ENCODE measurements around the gene IL4R. TPM values are rescaled to one million over a fixed set of nuclear protein-coding genes. Genes with fewer than 3 reads are reported as not detected.

The IL4R gene
- total and polyA plus RNA-seq, 2 experiments from 2014 or later = 6.4 to 17.6 TPM

DNA sequence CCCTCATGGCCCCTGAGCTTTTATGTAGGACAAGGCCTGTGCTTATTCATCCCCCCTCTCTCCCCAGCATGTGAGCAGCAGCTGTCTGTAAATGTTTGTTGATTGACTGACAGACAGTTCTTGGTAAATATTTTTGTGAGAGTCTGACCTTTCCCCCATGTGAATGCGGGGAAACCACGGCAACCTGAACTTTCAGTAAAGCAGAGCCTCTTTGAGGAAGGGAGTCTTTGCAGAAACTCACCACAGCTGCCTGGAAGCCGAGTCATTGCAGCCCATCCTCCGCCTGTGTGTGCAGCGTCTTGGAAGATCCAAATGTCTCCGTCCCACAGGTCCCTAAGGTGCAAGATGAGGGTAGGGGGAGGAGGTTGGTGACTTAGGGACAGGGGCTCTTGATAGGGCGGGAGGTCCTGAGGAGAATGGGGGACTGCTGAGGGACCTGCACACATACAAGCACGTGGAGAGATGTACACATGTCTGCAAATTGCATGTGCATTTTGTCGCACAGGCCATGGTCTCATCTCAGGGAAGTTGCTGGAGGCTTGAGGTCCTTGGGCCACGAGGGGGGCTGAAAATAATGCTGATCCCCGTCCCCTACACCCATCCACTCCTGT, 65.2 kb downstream of the IL4R start (continued):
- TF ChIP-seq, protein P1, sequence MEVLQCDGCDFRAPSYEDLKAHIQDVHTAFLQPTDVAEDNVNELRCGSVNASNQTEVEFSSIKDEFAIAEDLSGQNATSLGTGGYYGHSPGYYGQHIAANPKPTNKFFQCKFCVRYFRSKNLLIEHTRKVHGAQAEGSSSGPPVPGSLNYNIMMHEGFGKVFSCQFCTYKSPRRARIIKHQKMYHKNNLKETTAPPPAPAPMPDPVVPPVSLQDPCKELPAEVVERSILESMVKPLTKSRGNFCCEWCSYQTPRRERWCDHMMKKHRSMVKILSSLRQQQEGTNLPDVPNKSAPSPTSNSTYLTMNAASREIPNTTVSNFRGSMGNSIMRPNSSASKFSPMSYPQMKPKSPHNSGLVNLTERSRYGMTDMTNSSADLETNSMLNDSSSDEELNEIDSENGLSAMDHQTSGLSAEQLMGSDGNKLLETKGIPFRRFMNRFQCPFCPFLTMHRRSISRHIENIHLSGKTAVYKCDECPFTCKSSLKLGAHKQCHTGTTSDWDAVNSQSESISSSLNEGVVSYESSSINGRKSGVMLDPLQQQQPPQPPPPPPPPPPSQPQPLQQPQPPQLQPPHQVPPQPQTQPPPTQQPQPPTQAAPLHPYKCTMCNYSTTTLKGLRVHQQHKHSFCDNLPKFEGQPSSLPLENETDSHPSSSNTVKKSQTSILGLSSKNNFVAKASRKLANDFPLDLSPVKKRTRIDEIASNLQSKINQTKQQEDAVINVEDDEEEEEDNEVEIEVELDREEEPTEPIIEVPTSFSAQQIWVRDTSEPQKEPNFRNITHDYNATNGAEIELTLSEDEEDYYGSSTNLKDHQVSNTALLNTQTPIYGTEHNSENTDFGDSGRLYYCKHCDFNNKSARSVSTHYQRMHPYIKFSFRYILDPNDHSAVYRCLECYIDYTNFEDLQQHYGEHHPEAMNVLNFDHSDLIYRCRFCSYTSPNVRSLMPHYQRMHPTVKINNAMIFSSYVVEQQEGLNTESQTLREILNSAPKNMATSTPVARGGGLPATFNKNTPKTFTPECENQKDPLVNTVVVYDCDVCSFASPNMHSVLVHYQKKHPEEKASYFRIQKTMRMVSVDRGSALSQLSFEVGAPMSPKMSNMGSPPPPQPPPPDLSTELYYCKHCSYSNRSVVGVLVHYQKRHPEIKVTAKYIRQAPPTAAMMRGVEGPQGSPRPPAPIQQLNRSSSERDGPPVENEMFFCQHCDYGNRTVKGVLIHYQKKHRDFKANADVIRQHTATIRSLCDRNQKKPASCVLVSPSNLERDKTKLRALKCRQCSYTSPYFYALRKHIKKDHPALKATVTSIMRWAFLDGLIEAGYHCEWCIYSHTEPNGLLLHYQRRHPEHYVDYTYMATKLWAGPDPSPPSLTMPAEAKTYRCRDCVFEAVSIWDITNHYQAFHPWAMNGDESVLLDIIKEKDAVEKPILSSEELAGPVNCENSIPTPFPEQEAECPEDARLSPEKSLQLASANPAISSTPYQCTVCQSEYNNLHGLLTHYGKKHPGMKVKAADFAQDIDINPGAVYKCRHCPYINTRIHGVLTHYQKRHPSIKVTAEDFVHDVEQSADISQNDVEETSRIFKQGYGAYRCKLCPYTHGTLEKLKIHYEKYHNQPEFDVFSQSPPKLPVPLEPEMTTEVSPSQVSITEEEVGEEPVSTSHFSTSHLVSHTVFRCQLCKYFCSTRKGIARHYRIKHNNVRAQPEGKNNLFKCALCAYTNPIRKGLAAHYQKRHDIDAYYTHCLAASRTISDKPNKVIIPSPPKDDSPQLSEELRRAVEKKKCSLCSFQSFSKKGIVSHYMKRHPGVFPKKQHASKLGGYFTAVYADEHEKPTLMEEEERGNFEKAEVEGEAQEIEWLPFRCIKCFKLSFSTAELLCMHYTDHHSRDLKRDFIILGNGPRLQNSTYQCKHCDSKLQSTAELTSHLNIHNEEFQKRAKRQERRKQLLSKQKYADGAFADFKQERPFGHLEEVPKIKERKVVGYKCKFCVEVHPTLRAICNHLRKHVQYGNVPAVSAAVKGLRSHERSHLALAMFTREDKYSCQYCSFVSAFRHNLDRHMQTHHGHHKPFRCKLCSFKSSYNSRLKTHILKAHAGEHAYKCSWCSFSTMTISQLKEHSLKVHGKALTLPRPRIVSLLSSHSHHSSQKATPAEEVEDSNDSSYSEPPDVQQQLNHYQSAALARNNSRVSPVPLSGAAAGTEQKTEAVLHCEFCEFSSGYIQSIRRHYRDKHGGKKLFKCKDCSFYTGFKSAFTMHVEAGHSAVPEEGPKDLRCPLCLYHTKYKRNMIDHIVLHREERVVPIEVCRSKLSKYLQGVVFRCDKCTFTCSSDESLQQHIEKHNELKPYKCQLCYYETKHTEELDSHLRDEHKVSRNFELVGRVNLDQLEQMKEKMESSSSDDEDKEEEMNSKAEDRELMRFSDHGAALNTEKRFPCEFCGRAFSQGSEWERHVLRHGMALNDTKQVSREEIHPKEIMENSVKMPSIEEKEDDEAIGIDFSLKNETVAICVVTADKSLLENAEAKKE (CRISPR knock-in tag; IDR thresholded peaks at IDR 0.05) = no peak

DNA sequence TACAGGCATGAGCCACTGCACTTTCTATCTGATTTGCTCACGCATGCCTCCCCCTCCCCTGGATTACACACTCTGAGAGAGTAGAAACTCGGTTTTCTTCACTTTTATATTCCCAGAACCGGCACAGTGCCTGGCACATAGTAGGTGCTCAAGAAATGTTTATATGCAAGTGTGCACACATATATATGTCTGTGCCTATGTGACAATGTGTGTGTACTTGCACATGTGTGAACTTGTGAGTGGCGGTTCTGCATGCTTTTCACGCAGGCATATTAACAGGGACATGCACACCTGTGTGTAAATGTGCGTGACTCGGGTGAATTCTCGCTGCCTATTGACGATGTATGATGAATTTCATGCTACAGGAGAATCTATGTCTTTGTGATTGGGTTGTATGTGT, 66.1 kb downstream of the IL4R start:
- no peaks in the 10 kb centered on the region for H3K4me1 Mint-ChIP-seq
- TF ChIP-seq ZNF331 (CRISPR knock-in tag; IDR thresholded peaks at IDR 0.05; ENCODE audit: low read depth) = no peak
- no peak for TF ChIP-seq POLR2AphosphoS5 (IDR thresholded peaks at IDR 0.05; ENCODE audit: low read depth)
- TF ChIP-seq, protein P2, sequence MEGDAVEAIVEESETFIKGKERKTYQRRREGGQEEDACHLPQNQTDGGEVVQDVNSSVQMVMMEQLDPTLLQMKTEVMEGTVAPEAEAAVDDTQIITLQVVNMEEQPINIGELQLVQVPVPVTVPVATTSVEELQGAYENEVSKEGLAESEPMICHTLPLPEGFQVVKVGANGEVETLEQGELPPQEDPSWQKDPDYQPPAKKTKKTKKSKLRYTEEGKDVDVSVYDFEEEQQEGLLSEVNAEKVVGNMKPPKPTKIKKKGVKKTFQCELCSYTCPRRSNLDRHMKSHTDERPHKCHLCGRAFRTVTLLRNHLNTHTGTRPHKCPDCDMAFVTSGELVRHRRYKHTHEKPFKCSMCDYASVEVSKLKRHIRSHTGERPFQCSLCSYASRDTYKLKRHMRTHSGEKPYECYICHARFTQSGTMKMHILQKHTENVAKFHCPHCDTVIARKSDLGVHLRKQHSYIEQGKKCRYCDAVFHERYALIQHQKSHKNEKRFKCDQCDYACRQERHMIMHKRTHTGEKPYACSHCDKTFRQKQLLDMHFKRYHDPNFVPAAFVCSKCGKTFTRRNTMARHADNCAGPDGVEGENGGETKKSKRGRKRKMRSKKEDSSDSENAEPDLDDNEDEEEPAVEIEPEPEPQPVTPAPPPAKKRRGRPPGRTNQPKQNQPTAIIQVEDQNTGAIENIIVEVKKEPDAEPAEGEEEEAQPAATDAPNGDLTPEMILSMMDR (conservative IDR thresholded peaks at IDR 0.05; ENCODE audit: low read depth in 2 of 2) = no peak
- TF ChIP-seq, protein P3, sequence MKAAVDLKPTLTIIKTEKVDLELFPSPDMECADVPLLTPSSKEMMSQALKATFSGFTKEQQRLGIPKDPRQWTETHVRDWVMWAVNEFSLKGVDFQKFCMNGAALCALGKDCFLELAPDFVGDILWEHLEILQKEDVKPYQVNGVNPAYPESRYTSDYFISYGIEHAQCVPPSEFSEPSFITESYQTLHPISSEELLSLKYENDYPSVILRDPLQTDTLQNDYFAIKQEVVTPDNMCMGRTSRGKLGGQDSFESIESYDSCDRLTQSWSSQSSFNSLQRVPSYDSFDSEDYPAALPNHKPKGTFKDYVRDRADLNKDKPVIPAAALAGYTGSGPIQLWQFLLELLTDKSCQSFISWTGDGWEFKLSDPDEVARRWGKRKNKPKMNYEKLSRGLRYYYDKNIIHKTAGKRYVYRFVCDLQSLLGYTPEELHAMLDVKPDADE (IDR thresholded peaks at IDR 0.05) = no peak
- TF ChIP-seq STAT1 (IDR thresholded peaks at IDR 0.05; ENCODE audit: unreplicated experiment) = no peak
- no peak for TF ChIP-seq EZH2phosphoT487 (IDR thresholded peaks at IDR 0.05; ENCODE audit: unreplicated experiment)
- TF ChIP-seq, protein P4, sequence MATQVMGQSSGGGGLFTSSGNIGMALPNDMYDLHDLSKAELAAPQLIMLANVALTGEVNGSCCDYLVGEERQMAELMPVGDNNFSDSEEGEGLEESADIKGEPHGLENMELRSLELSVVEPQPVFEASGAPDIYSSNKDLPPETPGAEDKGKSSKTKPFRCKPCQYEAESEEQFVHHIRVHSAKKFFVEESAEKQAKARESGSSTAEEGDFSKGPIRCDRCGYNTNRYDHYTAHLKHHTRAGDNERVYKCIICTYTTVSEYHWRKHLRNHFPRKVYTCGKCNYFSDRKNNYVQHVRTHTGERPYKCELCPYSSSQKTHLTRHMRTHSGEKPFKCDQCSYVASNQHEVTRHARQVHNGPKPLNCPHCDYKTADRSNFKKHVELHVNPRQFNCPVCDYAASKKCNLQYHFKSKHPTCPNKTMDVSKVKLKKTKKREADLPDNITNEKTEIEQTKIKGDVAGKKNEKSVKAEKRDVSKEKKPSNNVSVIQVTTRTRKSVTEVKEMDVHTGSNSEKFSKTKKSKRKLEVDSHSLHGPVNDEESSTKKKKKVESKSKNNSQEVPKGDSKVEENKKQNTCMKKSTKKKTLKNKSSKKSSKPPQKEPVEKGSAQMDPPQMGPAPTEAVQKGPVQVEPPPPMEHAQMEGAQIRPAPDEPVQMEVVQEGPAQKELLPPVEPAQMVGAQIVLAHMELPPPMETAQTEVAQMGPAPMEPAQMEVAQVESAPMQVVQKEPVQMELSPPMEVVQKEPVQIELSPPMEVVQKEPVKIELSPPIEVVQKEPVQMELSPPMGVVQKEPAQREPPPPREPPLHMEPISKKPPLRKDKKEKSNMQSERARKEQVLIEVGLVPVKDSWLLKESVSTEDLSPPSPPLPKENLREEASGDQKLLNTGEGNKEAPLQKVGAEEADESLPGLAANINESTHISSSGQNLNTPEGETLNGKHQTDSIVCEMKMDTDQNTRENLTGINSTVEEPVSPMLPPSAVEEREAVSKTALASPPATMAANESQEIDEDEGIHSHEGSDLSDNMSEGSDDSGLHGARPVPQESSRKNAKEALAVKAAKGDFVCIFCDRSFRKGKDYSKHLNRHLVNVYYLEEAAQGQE (IDR thresholded peaks at IDR 0.05; ENCODE audit: unreplicated experiment) = no peak
- no peak for TF ChIP-seq NANOG (IDR thresholded peaks at IDR 0.05; ENCODE audit: borderline replicate concordance)
- no peak for TF ChIP-seq ZNF114 (CRISPR knock-in tag; IDR thresholded peaks at IDR 0.05)
- H3K4me3 ChIP-seq = no peak overlapping the region
- no peaks in the 10 kb centered on the region for H3K27me3 ChIP-seq (ENCODE audit: insufficient read depth)
- H3K27ac ChIP-seq (ENCODE audit: low read depth) = no peak overlapping the region
- no peak overlapping the region for H3K4me2 ChIP-seq
- no peaks in the 10 kb centered on the region for H3F3A ChIP-seq (replicated peaks; ENCODE audit: low read depth)
- H3K9me3 Mint-ChIP-seq = peaks cover 14% of the 10 kb centered on the region
- H3K9me2 ChIP-seq (ENCODE audit: insufficient read depth) = 0 out of 2 replicates have a peak, but pooled peaks cover 3% of the 10 kb centered on the region
- H3K36me3 Mint-ChIP-seq (ENCODE audit: low read depth) = no peaks in the 10 kb centered on the region; the same call in 2 of the 3 replicates
- H3K79me2 ChIP-seq (replicated peaks; ENCODE audit: insufficient read depth) = no peaks in the 10 kb centered on the region
- ATAC-seq = no peak
- no peak for DNase-seq (ENCODE audit: low spot score)
- H2AFZ ChIP-seq = no peak overlapping the region
- H3K27me3 Mint-ChIP-seq (ENCODE audit: insufficient read depth, low read depth, poor library complexity) = peaks cover 7% of the 10 kb centered on the region
- H3K4me3 Mint-ChIP-seq = no peak overlapping the region
- no peak overlapping the region for H3K27ac Mint-ChIP-seq
- H3K4me1 ChIP-seq (ENCODE audit: insufficient read depth) = no peaks in the 10 kb centered on the region
- H3K36me3 ChIP-seq (ENCODE audit: insufficient read depth) = no peaks in the 10 kb centered on the region
- no peaks in the 10 kb centered on the region for H4K20me1 ChIP-seq (replicated peaks; ENCODE audit: insufficient read depth)

Data from GM23338 (cell line).